ENCODE measurements around the gene ATP11A. TPM values are rescaled to one million over a fixed set of nuclear protein-coding genes. Genes with fewer than 3 reads are reported as not detected.

Gene ATP11A
- polyA plus RNA-seq, 4 donors, result 3.2 to 79.6 (median 9.5) TPM

DNA sequence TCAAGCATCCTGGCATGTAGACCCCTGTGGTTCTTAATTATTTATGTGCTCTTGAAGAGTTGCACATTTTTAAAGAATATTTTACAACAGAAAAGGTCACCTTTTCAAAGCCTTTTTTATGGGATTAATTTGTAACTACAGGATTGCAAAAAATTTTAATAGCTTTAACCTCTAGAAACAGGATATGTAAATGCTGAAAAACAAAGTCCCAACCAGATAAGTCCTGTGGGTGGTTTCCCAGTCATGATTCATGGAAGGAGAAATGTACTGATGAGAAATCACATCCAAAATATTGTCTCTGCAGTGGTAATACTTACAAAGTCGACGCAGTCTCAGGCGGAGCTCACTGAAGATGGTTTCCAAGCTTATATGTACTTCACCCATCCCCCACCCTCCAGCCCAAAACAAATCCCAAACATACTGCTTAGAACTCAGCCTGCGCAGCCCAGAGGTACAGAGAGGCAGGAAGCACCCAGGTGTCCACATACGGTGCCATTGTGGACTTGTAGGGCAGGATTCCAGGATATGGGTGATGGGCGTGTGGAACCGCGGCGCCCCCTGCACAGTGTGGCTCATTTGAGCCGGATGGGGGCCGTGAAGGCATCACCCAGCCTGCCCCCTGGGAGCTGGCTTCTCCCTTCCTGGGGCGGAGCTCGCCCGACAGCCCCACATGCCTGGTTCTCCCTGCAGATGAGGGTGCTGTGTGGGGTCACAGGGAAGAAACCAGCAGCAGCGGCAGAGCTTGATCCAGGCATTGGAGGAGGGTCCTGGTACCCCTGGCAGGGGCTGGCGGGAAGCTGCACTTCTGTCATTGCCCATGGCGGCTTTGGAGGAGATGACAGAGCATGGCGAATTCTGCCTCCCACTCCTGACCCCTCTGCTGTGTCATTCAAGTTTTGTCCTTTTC is 101.2 kb downstream of the ATP11A start:
- Histone ChIP-seq H3K27ac (ENCODE audit: low read depth in 1 of 3, low read length in 2 of 3) (no peak overlapping the region), H3K9me3 (ENCODE audit: control insufficient read depth in 2 of 2, insufficient read depth in 1 of 2, low read depth in 1 of 2, low read length in 1 of 2) (no peaks in the 10 kb centered on the region), H3K4me1 (ENCODE audit: control insufficient read depth in 3 of 3, insufficient read depth in 2 of 3, low read depth in 1 of 3, low read length in 2 of 3) (peaks cover 0 to 6% (median 0%) of the 10 kb centered on the region in 3 donors), H3K27me3 (ENCODE audit: control insufficient read depth in 3 of 3, insufficient read depth in 3 of 3, low read length in 3 of 3) (no peaks in the 10 kb centered on the region), H3K36me3 (ENCODE audit: control insufficient read depth in 3 of 3, insufficient read depth in 2 of 3, low read depth in 1 of 3, low read length in 3 of 3) (peaks cover 0 to 37% (median 1%) of the 10 kb centered on the region in 3 donors), H3K4me3 (ENCODE audit: low read depth in 1 of 3, low read length in 3 of 3) (no peak overlapping the region)
- FAIRE-seq, result no peak
- WGBS, 3 donors, result 89 to 94% (median 93%) methylated on average over 16 to 18 of the region's 18 CpGs
- DNase-seq, result no peak

DNA sequence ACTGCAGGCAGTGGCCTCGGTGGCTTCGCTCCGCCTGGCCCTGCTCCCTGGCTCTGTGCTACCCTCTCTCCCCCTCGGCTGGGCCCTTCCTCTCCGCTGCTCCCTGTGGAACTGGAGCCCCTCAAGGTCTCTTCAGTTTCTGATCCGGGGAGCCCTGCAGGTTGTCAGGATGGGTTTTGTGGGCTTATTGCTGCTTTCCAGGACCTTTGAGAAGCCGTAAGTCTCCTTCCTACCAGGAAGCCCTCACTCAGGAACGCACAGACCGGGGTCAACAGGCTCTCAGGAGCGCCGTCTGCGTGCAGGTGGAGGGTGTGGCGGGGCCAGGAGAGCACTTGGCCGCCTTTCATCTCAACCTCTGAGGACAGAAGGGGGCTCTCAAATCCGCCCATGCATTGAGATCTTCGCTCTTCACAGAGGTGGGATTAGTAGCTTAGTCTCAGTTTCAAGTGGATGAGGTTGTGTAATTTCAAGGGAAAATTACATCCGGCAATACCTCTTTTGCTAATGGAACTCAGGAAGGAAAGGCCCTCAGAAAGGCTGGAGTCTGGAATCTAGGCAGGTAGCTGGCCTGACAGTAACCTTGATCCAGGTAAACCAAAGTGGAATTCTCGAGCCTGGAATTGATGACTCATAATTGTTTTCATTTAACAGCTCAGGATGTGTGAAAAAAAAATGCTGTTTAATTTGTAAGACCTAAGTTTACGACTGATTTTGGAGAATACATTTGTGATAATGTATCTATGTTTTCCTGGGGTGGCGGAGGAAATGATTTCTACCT is 102.0 kb downstream of the ATP11A start:
- DNase-seq, result no peak
- Histone ChIP-seq H3K9me3 (ENCODE audit: control insufficient read depth in 2 of 2, insufficient read depth in 1 of 2, low read depth in 1 of 2, low read length in 1 of 2) (no peaks in the 10 kb centered on the region), H3K4me1 (ENCODE audit: control insufficient read depth in 3 of 3, insufficient read depth in 2 of 3, low read depth in 1 of 3, low read length in 2 of 3) (peaks cover 0 to 6% (median 0%) of the 10 kb centered on the region in 3 donors), H3K36me3 (ENCODE audit: control insufficient read depth in 3 of 3, insufficient read depth in 2 of 3, low read depth in 1 of 3, low read length in 3 of 3) (peaks cover 0 to 33% (median 1%) of the 10 kb centered on the region in 3 donors), H3K27me3 (ENCODE audit: control insufficient read depth in 3 of 3, insufficient read depth in 3 of 3, low read length in 3 of 3) (no peaks in the 10 kb centered on the region), H3K4me3 (ENCODE audit: low read depth in 1 of 3, low read length in 3 of 3) (no peak overlapping the region), H3K27ac (ENCODE audit: low read depth in 1 of 3, low read length in 2 of 3) (no peak overlapping the region)
- FAIRE-seq, result no peak
- WGBS, 3 donors, result 74 to 82% (median 81%) methylated on average over 20 of the region's 20 CpGs

DNA sequence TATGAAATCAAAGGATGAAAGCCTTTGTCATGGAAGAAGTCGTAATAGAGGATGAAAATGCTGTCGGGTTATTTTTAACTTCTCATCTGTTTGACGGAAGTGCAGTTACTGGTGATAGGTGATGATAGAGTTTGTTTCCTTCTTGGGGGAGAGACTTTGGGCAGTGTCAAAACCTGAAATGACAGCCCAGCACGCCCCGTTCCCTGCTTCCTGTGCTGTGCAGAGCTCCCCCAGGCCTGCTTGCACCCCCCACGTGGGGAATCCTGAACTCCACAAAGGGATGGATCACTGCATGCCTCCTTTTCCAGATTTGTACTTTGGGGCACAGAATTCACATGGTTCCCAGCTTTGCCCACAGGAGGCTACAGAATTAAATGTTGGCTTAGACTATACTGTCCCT is 102.7 kb downstream of the ATP11A start:
- no peak for DNase-seq
- Histone ChIP-seq H3K36me3 (ENCODE audit: control insufficient read depth in 3 of 3, insufficient read depth in 2 of 3, low read depth in 1 of 3, low read length in 3 of 3) (peaks cover 0 to 32% (median 1%) of the 10 kb centered on the region in 3 donors), H3K27ac (ENCODE audit: low read depth in 1 of 3, low read length in 2 of 3) (no peak overlapping the region), H3K27me3 (ENCODE audit: control insufficient read depth in 3 of 3, insufficient read depth in 3 of 3, low read length in 3 of 3) (no peaks in the 10 kb centered on the region), H3K9me3 (ENCODE audit: control insufficient read depth in 2 of 2, insufficient read depth in 1 of 2, low read depth in 1 of 2, low read length in 1 of 2) (no peaks in the 10 kb centered on the region), H3K4me1 (ENCODE audit: control insufficient read depth in 3 of 3, insufficient read depth in 2 of 3, low read depth in 1 of 3, low read length in 2 of 3) (peaks cover 0 to 6% (median 0%) of the 10 kb centered on the region in 3 donors), H3K4me3 (ENCODE audit: low read depth in 1 of 3, low read length in 3 of 3) (no peak overlapping the region)
- no peak for FAIRE-seq
- WGBS, 3 donors, result 71 to 93% (median 81%) methylated on average over 6 of the region's 6 CpGs

DNA sequence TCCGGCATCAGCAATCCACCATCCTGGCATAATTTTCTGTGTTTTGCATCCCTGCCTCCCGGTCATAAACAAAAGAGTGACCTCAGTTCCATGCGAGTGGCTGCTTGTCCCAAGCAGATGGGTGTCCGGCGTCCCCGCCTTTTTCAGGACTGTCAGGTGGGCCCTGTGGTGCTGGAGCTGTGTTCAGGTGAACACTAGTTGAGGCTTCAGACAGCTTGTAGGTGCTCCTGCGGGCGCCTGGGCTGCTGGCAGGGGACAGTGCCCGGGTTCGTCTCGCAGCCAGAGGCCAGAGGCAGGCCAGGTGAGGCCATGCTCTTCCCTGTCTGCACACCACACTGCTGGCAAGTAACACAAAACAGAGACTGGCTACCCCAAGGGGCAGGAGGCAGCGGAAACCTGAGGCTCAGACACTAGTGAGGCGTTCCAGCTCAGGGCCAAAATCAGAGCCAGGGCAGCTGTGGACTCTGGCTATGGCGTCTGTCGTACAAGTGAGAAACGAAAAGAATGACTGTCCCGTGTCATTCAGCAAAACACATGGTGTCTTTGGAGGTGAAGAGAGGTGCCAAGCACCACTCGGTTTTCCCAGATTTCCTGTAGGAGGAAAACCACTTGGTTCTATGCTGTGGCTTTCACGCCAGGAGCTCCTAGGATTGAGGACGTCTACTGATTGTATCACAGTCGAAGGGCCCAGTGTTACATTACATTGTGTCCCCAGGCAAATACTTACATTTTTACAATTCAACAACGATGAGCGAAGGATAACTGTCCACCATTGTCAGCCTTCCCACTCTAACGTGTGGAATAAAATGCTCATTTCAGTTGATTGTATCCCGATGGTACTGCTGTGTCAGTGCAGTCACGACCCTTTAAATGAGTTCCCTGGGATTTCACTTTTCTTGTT is 104.0 kb downstream of the ATP11A start:
- FAIRE-seq (no peak), DNase-seq (no peak)
- peaks cover 0 to 38% (median 1%) of the 10 kb centered on the region in 3 donors for H3K36me3 ChIP-seq (ENCODE audit: control insufficient read depth in 3 of 3, insufficient read depth in 2 of 3, low read depth in 1 of 3, low read length in 3 of 3)
- peaks cover 0 to 6% (median 0%) of the 10 kb centered on the region in 3 donors for H3K4me1 ChIP-seq (ENCODE audit: control insufficient read depth in 3 of 3, insufficient read depth in 2 of 3, low read depth in 1 of 3, low read length in 2 of 3)
- H3K4me3 ChIP-seq (ENCODE audit: low read depth in 1 of 3, low read length in 3 of 3), result no peak overlapping the region
- no peak overlapping the region for H3K27ac ChIP-seq (ENCODE audit: low read depth in 1 of 3, low read length in 2 of 3)
- no peaks in the 10 kb centered on the region for H3K9me3 ChIP-seq (ENCODE audit: control insufficient read depth in 2 of 2, insufficient read depth in 1 of 2, low read depth in 1 of 2, low read length in 1 of 2)
- WGBS, 3 donors, result 96 to 98% (median 98%) methylated on average over 26 of the region's 26 CpGs
- no peaks in the 10 kb centered on the region for H3K27me3 ChIP-seq (ENCODE audit: control insufficient read depth in 3 of 3, insufficient read depth in 3 of 3, low read length in 3 of 3)

DNA sequence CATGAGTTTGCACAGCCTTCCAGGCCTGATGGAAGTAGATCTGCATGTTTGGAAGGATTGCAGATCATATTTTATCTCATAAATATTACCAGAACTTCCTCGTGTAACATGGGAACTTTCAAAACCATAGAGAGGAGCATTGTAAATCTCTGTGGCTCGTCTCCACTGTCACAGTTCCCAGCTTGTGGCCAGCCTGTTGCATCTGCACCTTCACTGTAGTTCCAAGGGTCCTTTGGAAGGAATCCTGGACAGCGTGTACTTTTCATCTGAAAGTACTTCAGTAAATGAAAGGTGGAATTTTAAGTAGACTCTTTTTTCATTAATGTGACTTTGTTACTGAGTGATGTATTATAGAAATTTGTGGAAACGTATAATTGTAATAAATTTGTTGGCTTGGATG is 105.4 kb downstream of the ATP11A start:
- FAIRE-seq, result no peak
- H3K9me3 ChIP-seq (ENCODE audit: control insufficient read depth in 2 of 2, insufficient read depth in 1 of 2, low read depth in 1 of 2, low read length in 1 of 2), result no peaks in the 10 kb centered on the region
- no peaks in the 10 kb centered on the region for H3K27me3 ChIP-seq (ENCODE audit: control insufficient read depth in 3 of 3, insufficient read depth in 3 of 3, low read length in 3 of 3)
- WGBS, 3 donors, result 81 to 85% (median 84%) methylated on average over 4 of the region's 4 CpGs
- no peak overlapping the region for H3K4me3 ChIP-seq (ENCODE audit: low read depth in 1 of 3, low read length in 3 of 3)
- no peak overlapping the region for H3K27ac ChIP-seq (ENCODE audit: low read depth in 1 of 3, low read length in 2 of 3)
- no peak for DNase-seq
- H3K4me1 ChIP-seq (ENCODE audit: control insufficient read depth in 3 of 3, insufficient read depth in 2 of 3, low read depth in 1 of 3, low read length in 2 of 3), result peaks cover 0 to 6% (median 0%) of the 10 kb centered on the region in 3 donors
- peaks cover 0 to 33% (median 1%) of the 10 kb centered on the region in 3 donors for H3K36me3 ChIP-seq (ENCODE audit: control insufficient read depth in 3 of 3, insufficient read depth in 2 of 3, low read depth in 1 of 3, low read length in 3 of 3)

DNA sequence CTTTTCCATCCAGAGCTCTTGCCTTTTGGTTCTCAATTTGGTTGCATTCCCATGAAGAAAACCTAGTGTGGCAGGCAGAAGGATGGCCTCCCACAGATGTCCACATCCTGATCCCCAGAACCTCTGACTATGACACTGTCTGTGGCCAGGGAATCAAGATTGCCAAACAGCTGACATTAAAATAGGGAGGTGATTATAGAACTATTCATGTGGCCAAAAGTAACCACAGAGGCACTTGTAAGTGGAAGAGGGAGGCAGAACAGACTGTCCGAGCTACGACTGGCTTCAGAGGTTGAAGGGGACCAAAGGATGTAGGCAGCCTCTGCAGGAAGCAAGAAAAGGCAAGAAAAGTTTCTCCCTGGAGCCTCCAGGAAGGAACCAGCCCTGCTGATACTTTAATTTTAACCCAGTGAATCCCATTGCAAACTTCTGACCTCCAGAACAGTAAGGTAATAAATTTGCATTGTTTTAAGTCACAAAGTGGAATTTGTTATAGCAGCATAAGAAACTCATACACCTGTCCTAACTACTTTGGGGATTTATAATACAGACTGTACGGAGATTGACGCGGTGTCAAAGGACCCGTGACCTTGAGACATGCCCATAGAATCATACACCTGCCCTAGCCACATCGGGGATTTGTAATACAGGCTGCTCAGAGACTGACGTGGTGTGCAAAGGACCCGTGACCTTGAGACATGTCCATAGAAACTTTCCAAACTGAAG is 106.5 kb downstream of the ATP11A start:
- WGBS, 3 donors, result 97 to 98% (median 97%) methylated on average over 9 of the region's 9 CpGs
- H3K27me3 ChIP-seq (ENCODE audit: control insufficient read depth in 3 of 3, insufficient read depth in 3 of 3, low read length in 3 of 3), result no peaks in the 10 kb centered on the region
- no peak overlapping the region for H3K4me3 ChIP-seq (ENCODE audit: low read depth in 1 of 3, low read length in 3 of 3)
- no peak for FAIRE-seq
- H3K9me3 ChIP-seq (ENCODE audit: control insufficient read depth in 2 of 2, insufficient read depth in 1 of 2, low read depth in 1 of 2, low read length in 1 of 2), result no peaks in the 10 kb centered on the region
- no peak for DNase-seq
- H3K36me3 ChIP-seq (ENCODE audit: control insufficient read depth in 3 of 3, insufficient read depth in 2 of 3, low read depth in 1 of 3, low read length in 3 of 3), result peaks cover 0 to 28% (median 1%) of the 10 kb centered on the region in 3 donors
- H3K27ac ChIP-seq (ENCODE audit: low read depth in 1 of 3, low read length in 2 of 3), result no peak overlapping the region
- H3K4me1 ChIP-seq (ENCODE audit: control insufficient read depth in 3 of 3, insufficient read depth in 2 of 3, low read depth in 1 of 3, low read length in 2 of 3), result peaks cover 0 to 6% (median 0%) of the 10 kb centered on the region in 3 donors

DNA sequence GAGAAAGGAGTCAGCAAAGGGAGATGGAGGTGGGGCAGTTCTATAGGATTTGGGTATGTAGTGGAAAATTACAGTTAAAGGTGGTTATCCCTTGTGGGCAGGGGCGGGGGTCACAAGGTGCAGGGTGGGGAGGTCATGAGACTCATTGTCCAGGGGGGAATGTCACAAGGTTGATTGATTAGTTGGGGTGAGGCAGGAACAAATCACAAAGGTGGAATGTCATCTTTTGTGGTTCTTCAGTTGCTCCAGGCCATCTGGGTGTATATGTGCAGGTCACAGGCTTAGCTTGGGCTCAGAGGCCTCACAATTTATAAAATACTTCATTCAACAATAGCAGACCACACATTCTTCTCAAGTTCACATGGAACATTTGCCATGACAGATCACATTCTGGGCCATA is 109.6 kb downstream of the ATP11A start:
- WGBS, 3 donors, result 90 to 98% (median 95%) methylated on average over 1 of the region's 1 CpG
- Histone ChIP-seq H3K4me1 (ENCODE audit: control insufficient read depth in 3 of 3, insufficient read depth in 2 of 3, low read depth in 1 of 3, low read length in 2 of 3) (no peaks in the 10 kb centered on the region), H3K9me3 (ENCODE audit: control insufficient read depth in 2 of 2, insufficient read depth in 1 of 2, low read depth in 1 of 2, low read length in 1 of 2) (no peaks in the 10 kb centered on the region), H3K36me3 (ENCODE audit: control insufficient read depth in 3 of 3, insufficient read depth in 2 of 3, low read depth in 1 of 3, low read length in 3 of 3) (peaks cover 0 to 12% (median 0%) of the 10 kb centered on the region in 3 donors), H3K4me3 (ENCODE audit: low read depth in 1 of 3, low read length in 3 of 3) (no peak overlapping the region), H3K27me3 (ENCODE audit: control insufficient read depth in 3 of 3, insufficient read depth in 3 of 3, low read length in 3 of 3) (no peaks in the 10 kb centered on the region), H3K27ac (ENCODE audit: low read depth in 1 of 3, low read length in 2 of 3) (no peak overlapping the region)
- FAIRE-seq (no peak), DNase-seq (no peak)

Measured in small intestine (tissue), 7 donors.